KOPT-K1 (cell line): ENCODE data around the gene KRTAP1-3.
"Not testable (repeated sequence)": the region's sequence is repeated elsewhere in the genome, so short reads cannot be mapped to it uniquely, and the experiment has no call there.

Source experiments
- H3K27ac ChIP-seq: fragments of 200-600 bp; sonication (generic); 2 replicates; pipeline ENCODE4 v1.5.1; 2016; ENCODE audit warnings: antibody characterized with exemption, mild to moderate bottlenecking, low read depth, low read length; ENCODE audit not compliant: poor library complexity, severe bottlenecking
- H3K36me3 ChIP-seq: fragments of 200-600 bp; sonication (generic); 2 replicates; pipeline ENCODE4 v1.5.1; 2017; ENCODE audit warnings: antibody characterized with exemption, mild to moderate bottlenecking, low read length, moderate library complexity; ENCODE audit not compliant: insufficient read depth
- H3K9me3 ChIP-seq: fragments of 200-600 bp; sonication (generic); 2 replicates; pipeline ENCODE4 v1.5.1; 2017; ENCODE audit warnings: antibody characterized with exemption, low read length, mild to moderate bottlenecking; ENCODE audit not compliant: insufficient read depth, poor library complexity, severe bottlenecking

KRTAP1-3 gene

DNA sequence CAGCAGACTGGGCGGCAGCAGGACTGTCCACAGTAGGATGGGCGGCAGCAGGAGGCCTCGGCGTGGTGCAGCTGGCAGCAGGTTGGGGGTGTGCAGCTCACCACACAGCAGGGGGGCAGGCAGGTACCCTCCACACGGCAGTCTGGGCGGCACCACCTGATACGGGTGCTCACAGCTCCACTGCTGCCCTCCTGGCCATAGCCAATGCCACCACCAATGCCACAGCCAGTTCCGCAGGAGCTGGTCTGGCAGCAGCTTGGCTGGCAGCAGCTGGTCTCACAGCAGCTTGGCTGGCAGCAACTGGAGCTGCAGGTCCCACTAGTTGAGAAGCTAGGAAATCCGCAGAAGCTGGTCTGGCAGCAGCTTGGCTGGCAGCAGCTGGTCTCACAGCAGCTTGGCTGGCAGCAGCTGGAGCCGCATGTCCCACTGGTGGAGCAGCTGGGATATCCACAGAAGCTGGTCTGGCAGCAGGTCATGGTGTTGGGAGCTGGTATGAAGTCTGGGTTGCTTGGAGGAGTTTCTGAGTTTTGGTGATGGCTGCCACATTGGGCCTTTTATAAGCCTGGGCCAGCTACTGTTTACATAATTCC, at the start of gene KRTAP1-3:
TSS of gene KRTAP1-3 (minus strand) at position 529 of the 590 bp plus-strand sequence. CDS start at position 476, 53 bp downstream.
- not testable (repeated sequence) for H3K36me3 ChIP-seq, H3K27ac ChIP-seq, H3K9me3 ChIP-seq

DNA sequence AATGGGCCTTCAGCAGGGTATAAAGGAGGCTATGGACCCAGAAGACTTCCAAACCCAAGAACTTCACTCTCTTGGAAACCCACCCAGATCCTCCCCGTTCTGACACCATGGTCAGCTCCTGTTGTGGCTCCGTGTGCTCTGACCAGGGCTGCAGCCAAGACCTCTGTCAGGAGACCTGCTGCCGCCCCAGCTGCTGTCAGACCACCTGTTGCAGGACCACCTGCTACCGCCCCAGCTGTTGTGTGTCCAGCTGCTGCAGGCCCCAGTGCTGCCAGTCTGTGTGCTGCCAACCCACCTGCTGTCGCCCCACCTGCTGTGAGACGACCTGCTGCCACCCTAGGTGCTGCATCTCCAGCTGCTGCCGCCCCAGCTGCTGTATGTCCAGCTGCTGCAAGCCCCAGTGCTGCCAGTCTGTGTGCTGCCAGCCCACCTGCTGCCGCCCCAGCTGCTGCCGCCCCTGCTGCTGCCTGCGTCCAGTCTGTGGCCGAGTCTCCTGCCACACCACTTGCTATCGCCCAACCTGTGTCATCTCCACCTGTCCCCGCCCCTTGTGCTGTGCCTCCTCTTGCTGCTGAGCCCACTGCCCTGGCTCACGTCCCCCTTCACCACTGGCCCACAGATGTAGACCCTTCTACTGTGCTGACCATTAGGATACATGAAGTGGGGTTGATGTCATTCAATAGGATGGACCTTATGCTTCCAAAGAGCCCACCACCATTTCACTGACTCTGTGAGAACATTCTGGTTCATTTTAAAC, 49.6 kb upstream of the KRTAP1-3 start, which contains the start of gene KRTAP4-7:
TSS of gene KRTAP4-7 (plus strand) at position 51 of the 757 bp plus-strand sequence. CDS start at position 108, 57 bp downstream.
- H3K27ac ChIP-seq = not testable (repeated sequence)

GRCh38 chr17:41083427-41083826, 48.8 kb upstream of the KRTAP1-3 start:
- not testable (repeated sequence) for H3K9me3 ChIP-seq, H3K36me3 ChIP-seq, H3K27ac ChIP-seq

More for the DNA sequence above, 49.6 kb upstream of the KRTAP1-3 start, which contains the start of gene KRTAP4-7:
- H3K36me3 ChIP-seq, H3K9me3 ChIP-seq: not testable (repeated sequence)

GRCh38 chr17:41082626-41083025, 48.0 kb upstream of the KRTAP1-3 start:
- no peaks in the 10 kb centered on the region for H3K36me3 ChIP-seq
- H3K27ac ChIP-seq = no peak overlapping the region
- no peaks in the 10 kb centered on the region for H3K9me3 ChIP-seq

- Histone ChIP-seq H3K9me3 (no peaks in the 10 kb centered on the region), H3K27ac (no peak overlapping the region), H3K36me3 (no peaks in the 10 kb centered on the region)
Measured at GRCh38 chr17:41076788-41077187, 42.1 kb upstream of the KRTAP1-3 start.

GRCh38 chr17:41073676-41074075, 39.0 kb upstream of the KRTAP1-3 start:
- Histone ChIP-seq H3K36me3 (no peaks in the 10 kb centered on the region), H3K27ac (no peak overlapping the region), H3K9me3 (no peaks in the 10 kb centered on the region)

- no peaks in the 10 kb centered on the region for H3K36me3 ChIP-seq
- H3K9me3 ChIP-seq = no peaks in the 10 kb centered on the region
- H3K27ac ChIP-seq = no peak overlapping the region
Measured at GRCh38 chr17:41071606-41072360, 37.1 kb upstream of the KRTAP1-3 start.

DNA sequence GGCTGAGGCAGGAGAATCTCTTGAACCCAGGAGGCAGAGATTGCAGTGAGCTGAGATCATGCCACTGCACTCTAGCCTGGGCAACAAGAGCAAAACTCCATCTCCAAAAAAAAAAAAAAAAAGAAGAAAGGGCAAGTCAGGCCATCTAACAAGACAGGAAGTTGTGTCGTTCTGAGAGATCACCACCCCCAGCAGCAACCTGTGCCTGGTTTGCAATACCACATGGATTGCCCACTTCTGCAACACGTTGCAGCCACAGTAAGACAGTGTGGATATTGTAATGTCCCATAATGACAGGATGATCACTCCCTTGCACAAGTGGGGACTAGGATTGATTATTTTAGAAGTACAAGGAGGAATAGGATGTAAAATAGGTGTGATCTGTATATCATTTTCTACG, 34.4 kb upstream of the KRTAP1-3 start:
- no peaks in the 10 kb centered on the region for H3K9me3 ChIP-seq
- H3K27ac ChIP-seq = no peak overlapping the region
- H3K36me3 ChIP-seq = no peaks in the 10 kb centered on the region

- Histone ChIP-seq H3K36me3 (no peaks in the 10 kb centered on the region), H3K9me3 (no peaks in the 10 kb centered on the region), H3K27ac (no peak overlapping the region)
Measured at GRCh38 chr17:41067281-41067680, 32.6 kb upstream of the KRTAP1-3 start.

DNA sequence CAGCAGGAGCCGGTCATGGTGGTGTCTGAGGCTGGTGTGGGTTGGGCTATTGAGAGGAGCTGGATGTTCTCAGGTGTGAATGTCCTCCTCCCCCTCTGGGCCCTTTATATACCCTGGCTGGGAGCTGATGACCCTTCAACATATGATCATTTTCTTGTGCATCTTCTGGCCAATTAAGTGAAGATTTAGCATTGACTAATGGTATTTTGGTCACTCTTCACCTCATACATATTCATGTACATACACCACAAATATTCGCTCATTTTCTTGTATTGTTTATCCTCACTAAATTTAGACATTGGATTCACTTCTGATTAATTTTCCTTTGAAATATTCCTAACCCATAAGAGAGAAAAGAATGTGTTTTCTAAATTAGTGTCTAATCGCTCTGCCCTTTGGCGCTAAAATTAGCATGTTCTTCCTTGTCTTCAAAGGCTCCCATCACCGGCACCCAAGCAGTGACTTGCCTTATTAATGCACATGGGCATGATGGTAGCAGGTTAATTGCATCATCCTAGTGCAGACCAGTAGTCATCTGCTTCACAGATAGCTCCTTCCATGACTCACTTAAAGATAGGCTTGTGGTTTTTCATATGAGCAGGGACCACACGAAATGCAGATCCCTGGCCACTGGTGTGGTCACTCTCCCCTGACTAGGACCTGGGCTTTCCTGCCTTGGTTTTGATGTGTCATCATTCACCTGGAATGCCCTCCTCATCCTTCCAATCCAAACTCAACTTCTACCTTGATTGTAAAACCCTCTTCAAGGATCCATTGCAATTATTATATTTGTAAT, 31.4 kb upstream of the KRTAP1-3 start, which contains the start of gene KRTAP2-4:
TSS of gene KRTAP2-4 (minus strand) at position 51 of the 796 bp plus-strand sequence. CDS start at position 17, 34 bp downstream.
- Histone ChIP-seq H3K36me3 (no peaks in the 10 kb centered on the region), H3K27ac (no peak within 1 kb of the TSS), H3K9me3 (no peaks in the 10 kb centered on the region)

- not testable (repeated sequence) for H3K9me3 ChIP-seq, H3K36me3 ChIP-seq, H3K27ac ChIP-seq
Measured at GRCh38 chr17:41065016-41065689, 30.5 kb upstream of the KRTAP1-3 start.

DNA sequence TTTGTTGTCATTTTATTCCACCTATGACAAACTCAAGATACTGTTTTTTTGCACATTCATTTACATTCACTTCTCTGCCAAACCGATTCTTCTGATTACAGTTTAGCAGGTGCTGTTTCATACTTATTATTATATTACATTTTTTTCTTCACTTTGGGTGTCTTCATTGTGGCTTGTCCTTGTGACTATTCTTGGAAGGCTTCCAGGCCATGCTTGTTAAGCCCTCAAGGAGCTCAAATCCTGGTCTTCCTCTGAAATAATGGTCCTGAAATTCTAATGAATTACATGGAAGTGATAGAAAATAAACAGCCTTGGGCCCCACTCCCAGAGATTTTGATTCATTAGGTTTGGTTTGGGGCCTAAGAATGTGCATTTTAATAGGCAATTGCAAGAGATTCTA, 29.6 kb upstream of the KRTAP1-3 start:
- Histone ChIP-seq H3K27ac (no peak overlapping the region), H3K36me3 (no peaks in the 10 kb centered on the region), H3K9me3 (no peaks in the 10 kb centered on the region)

GRCh38 chr17:41063449-41063848, 28.8 kb upstream of the KRTAP1-3 start:
- Histone ChIP-seq H3K36me3 (no peaks in the 10 kb centered on the region), H3K27ac (no peak overlapping the region), H3K9me3 (no peaks in the 10 kb centered on the region)

GRCh38 chr17:41061964-41062363, 27.3 kb upstream of the KRTAP1-3 start:
- H3K9me3 ChIP-seq = peaks cover 5% of the 10 kb centered on the region
- H3K27ac ChIP-seq = no peak overlapping the region
- no peaks in the 10 kb centered on the region for H3K36me3 ChIP-seq
